WTC11 (cell line): Measurements from ENCODE around the gene LIFR. TPM values are rescaled to one million over a fixed set of nuclear protein-coding genes. Genes with fewer than 3 reads are reported as not detected.

Experiments
- ATAC-seq: fragments of 200-7000 bp; cut with Tn5 transposase; 2 replicates; pipeline ENCODE4 v1.10.0; 2021; ENCODE audit warnings: mild to moderate bottlenecking, moderate library complexity
- CTCF ChIA-PET: fragments of 300-600 bp; sonication (Branson Sonifier 250); formaldehyde crosslinking; loops from one replicate; lab custom pipeline; 2021; ENCODE audit warnings: antibody characterized with exemption; lab: Charles Lee
- POLR2A ChIA-PET: fragments of 350-600 bp; sonication (Branson Sonifier 250); formaldehyde crosslinking; loops from one replicate; lab custom pipeline; 2021; ENCODE audit warnings: antibody characterized with exemption; lab: Charles Lee
- DNase-seq: peaks from one replicate; pipeline ENCODE4 v3.0.0; 2021; ENCODE audit warnings: low spot score
- H3K27ac Mint-ChIP-seq: 2 replicates; pipeline ENCODE4 v1.8.0; 2021; ENCODE audit warnings: mixed read lengths
- H3K27me3 Mint-ChIP-seq: 2 replicates; pipeline ENCODE4 v1.8.0; 2021; ENCODE audit warnings: low read depth, mild to moderate bottlenecking, moderate library complexity, mixed read lengths
- H3K36me3 Mint-ChIP-seq: 2 replicates; pipeline ENCODE4 v1.8.0; 2021; ENCODE audit warnings: mixed read lengths
- H3K4me1 Mint-ChIP-seq: 2 replicates; pipeline ENCODE4 v1.8.0; 2022; ENCODE audit warnings: mixed read lengths
- H3K4me3 Mint-ChIP-seq: 2 replicates; pipeline ENCODE4 v1.8.0; 2021; ENCODE audit warnings: mild to moderate bottlenecking, moderate library complexity, mixed read lengths
- H3K9me3 Mint-ChIP-seq: 2 replicates; pipeline ENCODE4 v1.8.0; 2021; ENCODE audit warnings: mixed read lengths
- AR ChIP-seq: fragments of 250-450 bp; sonication (Bioruptor Pico); IDR thresholded peaks from 2 replicates; pipeline ENCODE4 v1.9.0; 2021; ENCODE audit warnings: mild to moderate bottlenecking
- ARID4B ChIP-seq: sonication (generic); formaldehyde crosslinking; IDR thresholded peaks from 2 replicates; pipeline ENCODE4 v1.8.0; 2023; ENCODE audit warnings: missing genetic modification reagents, mild to moderate bottlenecking, borderline replicate concordance
- ATF2 ChIP-seq: sonication (generic); formaldehyde crosslinking; IDR thresholded peaks from 2 replicates; pipeline ENCODE4 v1.8.1; 2022; ENCODE audit warnings: low read depth, missing genetic modification reagents, borderline replicate concordance
- CREM ChIP-seq: sonication (generic); formaldehyde crosslinking; IDR thresholded peaks from 2 replicates; pipeline ENCODE4 v1.8.1; 2022; ENCODE audit warnings: mild to moderate bottlenecking, missing genetic modification reagents, moderate library complexity
- E2F4 ChIP-seq: sonication (generic); formaldehyde crosslinking; IDR thresholded peaks from 2 replicates; pipeline ENCODE4 v1.8.1; 2022; ENCODE audit warnings: low read depth, mild to moderate bottlenecking, moderate library complexity, missing genetic modification reagents, borderline replicate concordance
- FOXK1 ChIP-seq: sonication (generic); formaldehyde crosslinking; IDR thresholded peaks from 2 replicates; pipeline ENCODE4 v1.8.0; 2022; ENCODE audit warnings: mild to moderate bottlenecking, moderate library complexity, missing genetic modification reagents
- GTF2I ChIP-seq: fragments of 250-450 bp; sonication (Bioruptor Pico); conservative IDR thresholded peaks from 2 replicates; pipeline ENCODE4 v1.4.0; 2021; ENCODE audit warnings: mild to moderate bottlenecking
- JAZF1 ChIP-seq: fragments of 250-450 bp; sonication (Bioruptor Pico); IDR thresholded peaks from 2 replicates; pipeline ENCODE4 v1.9.0; 2021; ENCODE audit warnings: moderate library complexity, mild to moderate bottlenecking, inconsistent platforms
- NR3C1 ChIP-seq: sonication (generic); formaldehyde crosslinking; conservative IDR thresholded peaks from 2 replicates; pipeline ENCODE4 v1.8.1; 2023; ENCODE audit warnings: low read depth, mild to moderate bottlenecking, missing genetic modification reagents
- RELA ChIP-seq: sonication (generic); formaldehyde crosslinking; IDR thresholded peaks from 2 replicates; pipeline ENCODE4 v1.8.1; 2022; ENCODE audit warnings: missing genetic modification reagents, mild to moderate bottlenecking, borderline replicate concordance
- TCF7 ChIP-seq: sonication (generic); formaldehyde crosslinking; IDR thresholded peaks from 2 replicates; pipeline ENCODE4 v1.8.0; 2022; ENCODE audit warnings: mild to moderate bottlenecking, low read depth, missing genetic modification reagents, moderate library complexity
- USF2 ChIP-seq: sonication (generic); formaldehyde crosslinking; IDR thresholded peaks from 2 replicates; pipeline ENCODE4 v1.8.1; 2023; ENCODE audit warnings: mild to moderate bottlenecking, missing genetic modification reagents, moderate library complexity
- ZNF263 ChIP-seq: sonication (generic); formaldehyde crosslinking; IDR thresholded peaks from 2 replicates; pipeline ENCODE4 v1.8.1; 2022; ENCODE audit warnings: low read depth, mild to moderate bottlenecking, moderate library complexity, missing genetic modification reagents
- ZNF317 ChIP-seq: sonication (generic); formaldehyde crosslinking; IDR thresholded peaks from 2 replicates; pipeline ENCODE4 v1.8.1; 2023; ENCODE audit warnings: low read depth, mild to moderate bottlenecking, moderate library complexity, missing genetic modification reagents, borderline replicate concordance
- ZNF396 ChIP-seq: fragments of 250-450 bp; sonication (Bioruptor Pico); IDR thresholded peaks from 2 replicates; pipeline ENCODE4 v1.8.0; 2021; ENCODE audit warnings: mild to moderate bottlenecking, moderate library complexity, borderline replicate concordance
- total RNA-seq: library from RNA; stranded (reverse); gene quantifications from 3 replicates; pipeline ENCODE4 v1.2.3, GENCODE V29; 2021

Gene LIFR
- total RNA-seq, 1 experiment from 2014 or later, result 14.4 TPM

- ChIA-PET CTCF (interaction anchor here (0.7 to 1.5 kb wide), 3 partner anchors 23 to 557 kb away, joined by 3 to 5 read pairs (median 3); no protein-coding TSS in a partner anchor), POLR2A (interaction anchor here (0.6 kb wide), 1 partner anchor 165 kb away, joined by 3 read pairs; no protein-coding TSS in a partner anchor)
- Mint-ChIP-seq H3K4me1 (no peaks in the 10 kb centered on the region; the same call in 1 of the 2 replicates), H3K4me3 (no peak overlapping the region), H3K36me3 (no peaks in the 10 kb centered on the region), H3K27me3 (no peaks in the 10 kb centered on the region), H3K27ac (no peak overlapping the region), H3K9me3 (no peaks in the 10 kb centered on the region)
- no peak for ATAC-seq
- DNase-seq, result no peak
- TF ChIP-seq FOXK1 (CRISPR knock-in tag) (no peak), TCF7 (no peak), ARID4B (CRISPR knock-in tag) (no peak), CREM (CRISPR knock-in tag) (no peak), AR (CRISPR knock-in tag) (no peak), ZNF317 (no peak), ZNF396 (CRISPR knock-in tag) (no peak), ZNF263 (CRISPR knock-in tag) (no peak), ATF2 (no peak), NR3C1 (CRISPR knock-in tag) (no peak), USF2 (CRISPR knock-in tag) (no peak), JAZF1 (CRISPR knock-in tag) (no peak), E2F4 (CRISPR knock-in tag) (no peak), GTF2I (no peak), RELA (CRISPR knock-in tag) (no peak)
Measured at GRCh38 chr5:38443390-38443789, 113.1 kb downstream of the LIFR start.
